HEK293T (cell line): ENCODE results near the gene ATG13.

Experiments used
- ARNT ChIP-seq: fragments of 450-650 bp; IDR thresholded peaks from 2 replicates; pipeline ENCODE4 v1.6.1; 2017; ENCODE audit warnings: mild to moderate bottlenecking
- CTBP1 ChIP-seq: fragments of 450-650 bp; IDR thresholded peaks from 2 replicates; pipeline ENCODE4 v1.6.1; 2016; ENCODE audit warnings: borderline replicate concordance
- ELF4 ChIP-seq: fragments of 450-650 bp; IDR thresholded peaks from 2 replicates; pipeline ENCODE4 v1.6.1; 2017; ENCODE audit warnings: antibody characterized with exemption
- FOXK2 ChIP-seq: fragments of 450-650 bp; IDR thresholded peaks from 2 replicates; pipeline ENCODE4 v1.6.1; 2016; ENCODE audit warnings: mild to moderate bottlenecking
- FOXM1 ChIP-seq: fragments of 450-650 bp; IDR thresholded peaks from 2 replicates; pipeline ENCODE4 v1.6.1; 2017; ENCODE audit warnings: mild to moderate bottlenecking, borderline replicate concordance
- HDGF ChIP-seq: fragments of 450-650 bp; IDR thresholded peaks from 2 replicates; pipeline ENCODE4 v1.6.1; 2017; ENCODE audit warnings: antibody characterized with exemption, borderline replicate concordance
- L3MBTL2 ChIP-seq: fragments of 450-650 bp; conservative IDR thresholded peaks from 2 replicates; pipeline ENCODE4 v1.6.1; 2016; ENCODE audit warnings: mild to moderate bottlenecking
- LEF1 ChIP-seq: fragments of 450-650 bp; IDR thresholded peaks from 2 replicates; pipeline ENCODE4 v1.6.1; 2017; ENCODE audit warnings: mild to moderate bottlenecking, borderline replicate concordance
- SP1 ChIP-seq: fragments of 450-650 bp; IDR thresholded peaks from 2 replicates; pipeline ENCODE4 v1.6.1; 2017
- SUZ12 ChIP-seq: fragments of 450-650 bp; IDR thresholded peaks from 2 replicates; pipeline ENCODE4 v1.6.1; 2016; ENCODE audit warnings: mild to moderate bottlenecking
- TARDBP ChIP-seq: fragments of 450-650 bp; IDR thresholded peaks from 2 replicates; pipeline ENCODE4 v1.6.1; 2016

- TF ChIP-seq TARDBP (no peak), FOXK2 (no peak), HDGF (no peak), SUZ12 (no peak), SP1 (no peak), CTBP1 (no peak), FOXM1 (no peak), ELF4 (no peak), LEF1 (no peak), ARNT (no peak), L3MBTL2 (no peak)
These were observed 46.5 kb upstream of the ATG13 start for GRCh38 chr11:46570790-46571398.
